Epithelial cell of proximal tubule (primary cell): ENCODE results near the gene C6orf52. TPM values are rescaled to one million over a fixed set of nuclear protein-coding genes. Genes with fewer than 3 reads are reported as not detected.
"Not testable (repeated sequence)": the region's sequence is repeated elsewhere in the genome, so short reads cannot be mapped to it uniquely, and the experiment has no call there.

Source experiments
- DNase-seq: peaks from one replicate; pipeline ENCODE4 v3.0.0-alpha.2; 2011; ENCODE audit warnings: low read depth
- H3K4me3 ChIP-seq: 2 replicates; pipeline ENCODE4 v1.5.1; 2011; ENCODE audit warnings: low read depth, mild to moderate bottlenecking, low read length
- CTCF ChIP-seq: conservative IDR thresholded peaks from 2 replicates; pipeline ENCODE4 v1.5.1; 2012; ENCODE audit warnings: low read depth, mild to moderate bottlenecking, low read length
- total RNA-seq: library from RNA; depleted of rRNA; stranded (reverse); fragments of >200 nt; gene quantifications from 2 replicates; pipeline ENCODE4 v1.2.3, GENCODE V29; 2015

C6orf52 gene
- total RNA-seq = 2.5 TPM in 1 of 2 replicates, not detected in the other

- peak; percentile 76 for DNase-seq
- H3K4me3 ChIP-seq = peak within 1 kb of the TSS; percentile 90
- no peak for TF ChIP-seq CTCF
Observed at GRCh38 chr6:10694302-10695085, at the start of gene C6orf52, which contains the start of gene PAK1IP1. Gene C6orf52, minus strand, starts transcription at chr6:10694616. Its CDS starts 7,066 bp downstream, at chr6:10687550. Gene PAK1IP1, plus strand, starts transcription at chr6:10694972. Its CDS starts 14 bp downstream, at chr6:10694986.

DNA sequence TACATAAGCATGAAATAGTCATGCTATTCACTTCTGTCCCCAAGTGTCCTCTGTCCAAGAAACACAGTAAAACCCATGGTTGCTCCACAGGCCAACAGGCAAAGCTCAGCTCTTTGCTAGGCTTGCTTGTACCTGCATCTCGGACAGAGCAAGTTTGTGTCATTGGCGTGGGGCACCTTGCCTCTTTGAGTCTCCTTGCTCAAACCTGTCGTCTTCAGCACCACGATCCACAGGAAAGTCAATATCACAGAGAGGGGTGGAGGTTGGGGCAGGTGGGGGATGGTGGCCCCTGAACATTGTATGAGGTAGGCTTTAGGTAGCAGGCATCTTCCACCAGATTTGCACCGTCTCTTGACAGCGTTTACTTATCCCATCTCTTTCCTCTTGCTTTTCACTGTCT lies 49.1 kb upstream of the C6orf52 start:
- no peak for TF ChIP-seq CTCF

DNA sequence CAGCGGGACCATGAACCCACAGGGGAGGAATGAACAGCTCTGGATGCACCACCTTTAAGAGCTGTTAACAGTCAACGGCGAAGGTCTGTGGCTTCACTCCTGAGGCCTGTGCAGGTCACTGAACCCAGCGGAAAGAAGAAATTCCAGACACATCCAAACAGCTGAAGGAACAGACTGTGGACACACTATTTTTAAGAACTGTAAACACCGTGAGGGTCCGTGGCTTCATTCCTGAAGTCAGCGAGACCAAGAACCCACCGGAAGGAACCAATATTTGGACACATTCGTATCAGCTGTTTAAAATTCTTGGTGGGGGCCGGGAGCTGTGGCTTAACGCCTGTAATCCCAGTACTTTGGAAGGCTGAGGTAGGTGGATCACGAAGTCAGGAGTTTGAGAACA lies 47.8 kb upstream of the C6orf52 start:
- no peak for TF ChIP-seq CTCF
- DNase-seq = no peak
- no peak overlapping the region for H3K4me3 ChIP-seq

More for the DNA sequence above, 49.1 kb upstream of the C6orf52 start:
- no peak overlapping the region for H3K4me3 ChIP-seq
- DNase-seq = no peak

GRCh38 chr6:10741643-10742042 lies 47.2 kb upstream of the C6orf52 start:
- not testable (repeated sequence) for H3K4me3 ChIP-seq, DNase-seq

DNA sequence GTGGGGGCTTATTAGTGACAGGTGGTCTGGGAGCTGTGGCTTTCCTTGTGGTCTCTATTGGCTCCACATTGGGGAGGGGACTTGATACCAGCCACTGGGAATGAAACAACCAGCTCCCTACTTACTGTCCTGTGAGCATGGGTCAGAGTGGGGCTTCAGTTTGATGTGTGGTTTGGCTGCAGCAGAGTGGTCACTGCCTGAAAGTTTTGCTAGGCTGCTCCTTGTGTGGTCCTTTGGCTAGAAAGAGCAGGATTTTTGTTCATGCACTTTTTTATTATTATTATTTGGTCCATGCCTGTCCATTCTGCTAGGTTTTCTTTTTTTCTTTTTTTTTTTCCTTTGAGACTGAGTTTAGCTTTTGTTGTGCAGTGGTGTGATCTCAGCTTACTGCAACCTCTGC lies 45.6 kb upstream of the C6orf52 start:
- no peak for TF ChIP-seq CTCF
- H3K4me3 ChIP-seq = no peak overlapping the region
- no peak for DNase-seq

DNA sequence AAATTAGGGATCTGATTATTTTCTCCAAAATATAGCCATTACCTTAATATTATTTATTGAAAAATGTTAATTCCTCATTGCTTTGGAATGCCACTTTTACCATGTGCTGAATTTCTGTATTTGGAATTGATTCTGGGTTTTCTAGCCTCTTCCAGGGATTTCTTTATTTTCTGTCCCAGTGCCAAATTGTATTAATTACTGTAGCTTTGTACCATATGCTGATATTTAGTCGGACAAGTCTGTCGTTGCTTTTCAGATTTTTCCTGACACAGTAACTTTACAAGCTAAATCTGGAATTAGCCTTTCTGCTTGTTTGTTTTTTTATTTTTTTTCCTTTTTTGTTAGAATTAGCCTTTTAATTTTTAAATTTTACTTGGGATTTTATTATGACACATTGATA lies 42.3 kb upstream of the C6orf52 start:
- no peak for TF ChIP-seq CTCF
- no peak overlapping the region for H3K4me3 ChIP-seq
- DNase-seq = no peak

- TF ChIP-seq CTCF = no peak
- no peak for DNase-seq
Observed at GRCh38 chr6:10733863-10734262, 39.4 kb upstream of the C6orf52 start.

More at GRCh38 chr6:10733863-10734262, 39.4 kb upstream of the C6orf52 start:
- H3K4me3 ChIP-seq = no peak overlapping the region
